A673 (cell line): Measurements from ENCODE around the gene TMEM239. TPM values are rescaled to one million over a fixed set of nuclear protein-coding genes. Genes with fewer than 3 reads are reported as not detected.
"Not testable (repeated sequence)": the region's sequence is repeated elsewhere in the genome, so short reads cannot be mapped to it uniquely, and the experiment has no call there.

ENCODE experiments used
- Bru-seq: library from RNA; stranded (reverse); fragments of 400-500 nt; gene quantifications from one replicate; lab custom pipeline; 2021; lab: Mats Ljungman, UMichigan
- BruChase-seq, 2 experiments: library from RNA; stranded (reverse); fragments of 400-500 nt; gene quantifications; one replicate each; lab custom pipeline; 2021; lab: Mats Ljungman, UMichigan
- BruUV-seq: library from RNA; stranded (reverse); fragments of 400-500 nt; replicated peaks from 2 replicates; lab custom pipeline; 2021; lab: Mats Ljungman, UMichigan
- CTCF ChIA-PET: fragments of 300-600 bp; sonication (Branson Sonifier 250); formaldehyde crosslinking; loops from one replicate; lab custom pipeline; 2022; ENCODE audit warnings: antibody characterized with exemption; lab: Charles Lee
- POLR2A ChIA-PET: fragments of 300-600 bp; sonication (Branson Sonifier 250); formaldehyde crosslinking; loops from one replicate; lab custom pipeline; 2022; ENCODE audit warnings: antibody characterized with exemption; ENCODE audit not compliant: low non-redundant PET; lab: Charles Lee
- DNase-seq: peaks from one replicate; pipeline ENCODE4 v3.0.0-alpha.2; 2015; ENCODE audit warnings: low spot score
- H3K27ac ChIP-seq: fragments of 200-600 bp; sonication (generic); 2 replicates; pipeline ENCODE4 v1.5.1; 2016; ENCODE audit warnings: mixed run types, low read depth, mild to moderate bottlenecking, mixed read lengths, antibody characterized with exemption, low read length; ENCODE audit not compliant: poor library complexity, severe bottlenecking
- H3K27me3 ChIP-seq: fragments of 200-600 bp; sonication (generic); replicated peaks from 2 replicates; pipeline ENCODE4 v1.6.1; 2017; ENCODE audit warnings: mixed run types, low read depth, mild to moderate bottlenecking, mixed read lengths, antibody characterized with exemption, low read length; ENCODE audit not compliant: insufficient read depth, poor library complexity
- H3K36me3 ChIP-seq: fragments of 200-600 bp; sonication (generic); 2 replicates; pipeline ENCODE4 v1.6.1; 2016; ENCODE audit warnings: mixed run types, mild to moderate bottlenecking, mixed read lengths, antibody characterized with exemption, low read length; ENCODE audit not compliant: insufficient read depth, poor library complexity, severe bottlenecking
- H3K4me1 ChIP-seq: fragments of 200-600 bp; sonication (generic); 2 replicates; pipeline ENCODE4 v1.6.1; 2017; ENCODE audit warnings: mixed run types, mild to moderate bottlenecking, mixed read lengths, antibody characterized with exemption, low read length; ENCODE audit not compliant: insufficient read depth, poor library complexity, severe bottlenecking
- H3K4me3 ChIP-seq: fragments of 200-600 bp; sonication (generic); 2 replicates; pipeline ENCODE4 v1.5.1; 2016; ENCODE audit warnings: low read depth, mixed run types, mild to moderate bottlenecking, mixed read lengths, low read length; ENCODE audit not compliant: poor library complexity, severe bottlenecking
- H3K9me3 ChIP-seq: fragments of 200-600 bp; sonication (generic); 2 replicates; pipeline ENCODE4 v1.6.1; 2016; ENCODE audit warnings: mixed run types, low read depth, mild to moderate bottlenecking, mixed read lengths, antibody characterized with exemption, low read length; ENCODE audit not compliant: poor library complexity, severe bottlenecking
- CTCF ChIP-seq: fragments of 300-800, 200-600 bp; sonication (generic); conservative IDR thresholded peaks from 2 replicates; pipeline ENCODE4 v1.5.1; 2017; ENCODE audit warnings: low read depth, mild to moderate bottlenecking, antibody characterized with exemption, low read length, moderate library complexity, mixed read lengths
- EZH2 ChIP-seq: fragments of 200-600 bp; sonication (generic); IDR thresholded peaks from 2 replicates; pipeline ENCODE4 v1.6.1; 2017; ENCODE audit warnings: borderline replicate concordance, low read depth, mild to moderate bottlenecking, mixed read lengths, antibody characterized with exemption, low read length; ENCODE audit not compliant: poor library complexity, severe bottlenecking
- intact Hi-C: fragments of 100-400 bp; cut with micrococcal nuclease; formaldehyde crosslinking; loops from one replicate; pipeline ENCODE4 v1.10.0; 2022; ENCODE audit not compliant: unreplicated experiment
- long read RNA-seq: library from polyadenylated mRNA; stranded (forward); transcript quantifications from one replicate; pipeline ENCODE4 v2.0.0, GENCODE V29; 2022
- total RNA-seq: library from RNA; stranded (reverse); gene quantifications from 2 replicates; pipeline ENCODE4 v1.2.3, GENCODE V29; 2021

TMEM239 gene
- total RNA-seq (not detected in 2 replicates), Bru-seq, nascent RNA (percentile 22 among the genes with signal in this experiment), BruChase-seq, experiment 1, labeled RNA remaining after a 2-hour chase (not detected), BruChase-seq, experiment 2, labeled RNA remaining after a 6-hour chase (percentile 30 among the genes with signal in this experiment)
- long read RNA-seq, result 0 reads

- ChIA-PET POLR2A (no interaction called here), CTCF (no interaction called here)
- no peak for DNase-seq
These were observed at the start of gene TMEM239 for GRCh38 chr20:2816030-2816582. Gene TMEM239 (plus strand): TSS chr20:2816364. CDS start chr20:2816555, 191 bp downstream.

GRCh38 chr20:2767768-2768631 lies 48.2 kb upstream of the TMEM239 start:
- Histone ChIP-seq H3K27ac (no peak overlapping the region), H3K36me3 (no peaks in the 10 kb centered on the region), H3K4me3 (no peak overlapping the region), H3K27me3 (peaks cover 3% of the 10 kb centered on the region), H3K4me1 (no peaks in the 10 kb centered on the region), H3K9me3 (no peaks in the 10 kb centered on the region)
- CTCF ChIA-PET, result no interaction called here
- BruUV-seq, result no TSS peak
- DNase-seq, result no peak
- TF ChIP-seq CTCF, result no peak
- TF ChIP-seq EZH2, result no peak
- POLR2A ChIA-PET, result no interaction called here
- intact Hi-C loops, result no loop called here

More at GRCh38 chr20:2816030-2816582, at the start of gene TMEM239:
- peak within 1 kb of the TSS; percentile 49 for H3K27ac ChIP-seq
- peaks cover 21% of the 10 kb centered on the region for H3K4me1 ChIP-seq
- intact Hi-C loops, result no loop called here
- H3K27me3 ChIP-seq, result no peaks in the 10 kb centered on the region
- no peak within 1 kb of the TSS for H3K4me3 ChIP-seq
- no TSS peak for BruUV-seq
- no peaks in the 10 kb centered on the region for H3K36me3 ChIP-seq
- TF ChIP-seq EZH2 (no peak), CTCF (no peak)
- H3K9me3 ChIP-seq, result peaks cover 15% of the 10 kb centered on the region

- no peak overlapping the region for H3K27ac ChIP-seq
- no peak overlapping the region for H3K4me3 ChIP-seq
- DNase-seq, result no peak
- intact Hi-C loops, result no loop called here
- TF ChIP-seq EZH2 (no peak), CTCF (no peak)
- POLR2A ChIA-PET, result no interaction called here
- H3K4me1 ChIP-seq, result no peaks in the 10 kb centered on the region
- no peaks in the 10 kb centered on the region for H3K36me3 ChIP-seq
- CTCF ChIA-PET, result no interaction called here
- peaks cover 3% of the 10 kb centered on the region for H3K27me3 ChIP-seq
- no TSS peak for BruUV-seq
- no peaks in the 10 kb centered on the region for H3K9me3 ChIP-seq
These were observed 47.5 kb upstream of the TMEM239 start for GRCh38 chr20:2768632-2769015.

GRCh38 chr20:2770091-2770490 lies 46.1 kb upstream of the TMEM239 start:
- DNase-seq, intact Hi-C loops, BruUV-seq, H3K27me3 ChIP-seq, H3K36me3 ChIP-seq, POLR2A ChIA-PET, H3K4me3 ChIP-seq, H3K27ac ChIP-seq, H3K4me1 ChIP-seq, H3K9me3 ChIP-seq, CTCF ChIA-PET: not testable (repeated sequence)
